WTC11 (cell line): Measurements from ENCODE around the gene RBM8A. TPM values are rescaled to one million over a fixed set of nuclear protein-coding genes. Genes with fewer than 3 reads are reported as not detected.
A peak's percentile ranks its signal among the peaks of the same experiment; 100 is the strongest.

ENCODE experiments used
- ATAC-seq: fragments of 200-7000 bp; cut with Tn5 transposase; 2 replicates; pipeline ENCODE4 v1.10.0; 2021; ENCODE audit warnings: mild to moderate bottlenecking, moderate library complexity
- CTCF ChIA-PET: fragments of 300-600 bp; sonication (Branson Sonifier 250); formaldehyde crosslinking; loops from one replicate; lab custom pipeline; 2021; ENCODE audit warnings: antibody characterized with exemption; lab: Charles Lee
- POLR2A ChIA-PET: fragments of 350-600 bp; sonication (Branson Sonifier 250); formaldehyde crosslinking; loops from one replicate; lab custom pipeline; 2021; ENCODE audit warnings: antibody characterized with exemption; lab: Charles Lee
- DNase-seq: peaks from one replicate; pipeline ENCODE4 v3.0.0; 2021; ENCODE audit warnings: low spot score
- H3K27ac Mint-ChIP-seq: 2 replicates; pipeline ENCODE4 v1.8.0; 2021; ENCODE audit warnings: mixed read lengths
- H3K27me3 Mint-ChIP-seq: 2 replicates; pipeline ENCODE4 v1.8.0; 2021; ENCODE audit warnings: low read depth, mild to moderate bottlenecking, moderate library complexity, mixed read lengths
- H3K36me3 Mint-ChIP-seq: 2 replicates; pipeline ENCODE4 v1.8.0; 2021; ENCODE audit warnings: mixed read lengths
- H3K4me1 Mint-ChIP-seq: 2 replicates; pipeline ENCODE4 v1.8.0; 2022; ENCODE audit warnings: mixed read lengths
- H3K4me3 Mint-ChIP-seq: 2 replicates; pipeline ENCODE4 v1.8.0; 2021; ENCODE audit warnings: mild to moderate bottlenecking, moderate library complexity, mixed read lengths
- H3K9me3 Mint-ChIP-seq: 2 replicates; pipeline ENCODE4 v1.8.0; 2021; ENCODE audit warnings: mixed read lengths
- ATF2 ChIP-seq: sonication (generic); formaldehyde crosslinking; IDR thresholded peaks from 2 replicates; pipeline ENCODE4 v1.8.1; 2022; ENCODE audit warnings: low read depth, missing genetic modification reagents, borderline replicate concordance
- CBFB ChIP-seq: sonication (generic); formaldehyde crosslinking; IDR thresholded peaks from 2 replicates; pipeline ENCODE4 v1.8.1; 2022; ENCODE audit warnings: mild to moderate bottlenecking, low read depth, missing genetic modification reagents
- CREB1 ChIP-seq: sonication (generic); formaldehyde crosslinking; IDR thresholded peaks from 2 replicates; pipeline ENCODE4 v1.8.0; 2023; ENCODE audit warnings: mild to moderate bottlenecking, missing genetic modification reagents
- E2F4 ChIP-seq: sonication (generic); formaldehyde crosslinking; IDR thresholded peaks from 2 replicates; pipeline ENCODE4 v1.8.1; 2022; ENCODE audit warnings: low read depth, mild to moderate bottlenecking, moderate library complexity, missing genetic modification reagents, borderline replicate concordance
- ESRRA ChIP-seq: sonication (generic); formaldehyde crosslinking; IDR thresholded peaks from 2 replicates; pipeline ENCODE4 v1.8.1; 2022; ENCODE audit warnings: mild to moderate bottlenecking, missing genetic modification reagents, borderline replicate concordance
- FOXP4 ChIP-seq: sonication (generic); formaldehyde crosslinking; IDR thresholded peaks from 2 replicates; pipeline ENCODE4 v1.8.0; 2022; ENCODE audit warnings: mild to moderate bottlenecking, missing genetic modification reagents
- HMGXB4 ChIP-seq: sonication (generic); formaldehyde crosslinking; IDR thresholded peaks from 2 replicates; pipeline ENCODE4 v1.8.1; 2023; ENCODE audit warnings: mild to moderate bottlenecking, moderate library complexity, missing genetic modification reagents
- IRF1 ChIP-seq: sonication (generic); formaldehyde crosslinking; IDR thresholded peaks from 2 replicates; pipeline ENCODE4 v1.8.0; 2023; ENCODE audit warnings: missing genetic modification reagents
- JAZF1 ChIP-seq: fragments of 250-450 bp; sonication (Bioruptor Pico); IDR thresholded peaks from 2 replicates; pipeline ENCODE4 v1.9.0; 2021; ENCODE audit warnings: moderate library complexity, mild to moderate bottlenecking, inconsistent platforms
- MAX ChIP-seq: sonication (generic); formaldehyde crosslinking; IDR thresholded peaks from 2 replicates; pipeline ENCODE4 v1.8.0; 2022; ENCODE audit warnings: mild to moderate bottlenecking, missing genetic modification reagents
- MYBL2 ChIP-seq: sonication (generic); formaldehyde crosslinking; IDR thresholded peaks from 2 replicates; pipeline ENCODE4 v1.8.1; 2023; ENCODE audit warnings: mild to moderate bottlenecking, moderate library complexity, missing genetic modification reagents
- NFE2L1 ChIP-seq: sonication (generic); formaldehyde crosslinking; IDR thresholded peaks from 2 replicates; pipeline ENCODE4 v1.8.1; 2023; ENCODE audit warnings: missing genetic modification reagents
- NR2C2 ChIP-seq: sonication (generic); formaldehyde crosslinking; IDR thresholded peaks from 2 replicates; pipeline ENCODE4 v1.8.0; 2022; ENCODE audit warnings: mild to moderate bottlenecking, missing genetic modification reagents
- NR3C1 ChIP-seq: sonication (generic); formaldehyde crosslinking; conservative IDR thresholded peaks from 2 replicates; pipeline ENCODE4 v1.8.1; 2023; ENCODE audit warnings: low read depth, mild to moderate bottlenecking, missing genetic modification reagents
- PRRX2 ChIP-seq: fragments of 250-450 bp; sonication (Bioruptor Pico); IDR thresholded peaks from 2 replicates; pipeline ENCODE4 v1.8.0; 2021; ENCODE audit warnings: mild to moderate bottlenecking
- ZNF121 ChIP-seq: sonication (generic); formaldehyde crosslinking; IDR thresholded peaks from 2 replicates; pipeline ENCODE4 v1.8.0; 2023; ENCODE audit warnings: missing genetic modification reagents
- ZNF138 ChIP-seq: sonication (generic); formaldehyde crosslinking; conservative IDR thresholded peaks from 2 replicates; pipeline ENCODE4 v1.8.1; 2022; ENCODE audit warnings: mild to moderate bottlenecking, moderate library complexity, missing genetic modification reagents
- ZNF396 ChIP-seq: fragments of 250-450 bp; sonication (Bioruptor Pico); IDR thresholded peaks from 2 replicates; pipeline ENCODE4 v1.8.0; 2021; ENCODE audit warnings: mild to moderate bottlenecking, moderate library complexity, borderline replicate concordance
- ZNF425 ChIP-seq: fragments of 250-450 bp; sonication (Bioruptor Pico); conservative IDR thresholded peaks from 2 replicates; pipeline ENCODE4 v1.9.0; 2021; ENCODE audit warnings: mild to moderate bottlenecking
- ZNF532 ChIP-seq: fragments of 250-450 bp; sonication (Bioruptor Pico); IDR thresholded peaks from 2 replicates; pipeline ENCODE4 v1.9.0; 2021; ENCODE audit warnings: mild to moderate bottlenecking, borderline replicate concordance
- total RNA-seq: library from RNA; stranded (reverse); gene quantifications from 3 replicates; pipeline ENCODE4 v1.2.3, GENCODE V29; 2021

RBM8A gene
- total RNA-seq, 1 experiment from 2014 or later: 199 TPM

GRCh38 chr1:145961425-145962156 lies 34.3 kb upstream of the RBM8A start:
- POLR2A ChIA-PET: no interaction called here
- peaks cover 83% of the 10 kb centered on the region for H3K27me3 Mint-ChIP-seq
- no peak for ATAC-seq

More at GRCh38 chr1:145961425-145962156, 34.3 kb upstream of the RBM8A start:
- Mint-ChIP-seq H3K36me3 (no peaks in the 10 kb centered on the region), H3K9me3 (no peaks in the 10 kb centered on the region), H3K4me3 (peak overlapping the region; percentile 96), H3K27ac (no peak overlapping the region), H3K4me1 (peaks cover 51% of the 10 kb centered on the region)
- DNase-seq: peak; percentile 43
- no peak for TF ChIP-seq MYBL2 (CRISPR knock-in tag)
- peak; percentile 63; the same call in 1 of the 2 replicates for TF ChIP-seq NFE2L1 (CRISPR knock-in tag)
- no peak for TF ChIP-seq JAZF1 (CRISPR knock-in tag)
- TF ChIP-seq FOXP4: 0 out of 2 replicates have a peak, but pooled peaks have one; percentile 17
- TF ChIP-seq MAX (CRISPR knock-in tag): peak; percentile 69; the same call in 1 of the 2 replicates
- TF ChIP-seq NR2C2 (CRISPR knock-in tag): no peak
- TF ChIP-seq PRRX2: no peak
- no peak for TF ChIP-seq ZNF138 (CRISPR knock-in tag)
- TF ChIP-seq CBFB (CRISPR knock-in tag): no peak
- no peak for TF ChIP-seq ZNF532 (CRISPR knock-in tag)
- no peak for TF ChIP-seq E2F4 (CRISPR knock-in tag)
- no peak for TF ChIP-seq CREB1 (CRISPR knock-in tag)
- no peak for TF ChIP-seq ESRRA (CRISPR knock-in tag)
- 0 out of 2 replicates have a peak, but pooled peaks have one; percentile 47 for TF ChIP-seq ZNF121
- TF ChIP-seq HMGXB4 (CRISPR knock-in tag): 0 out of 2 replicates have a peak, but pooled peaks have one; percentile 43
- TF ChIP-seq IRF1 (CRISPR knock-in tag): 0 out of 2 replicates have a peak, but pooled peaks have one; percentile 50
- no peak for TF ChIP-seq ZNF425
- TF ChIP-seq NR3C1 (CRISPR knock-in tag): no peak
- TF ChIP-seq ZNF396 (CRISPR knock-in tag): no peak
- TF ChIP-seq ATF2 (CRISPR knock-in tag): no peak
- CTCF ChIA-PET: interaction anchor here (1.0 kb wide), 1 partner anchor 69 kb away, joined by 3 read pairs; no protein-coding TSS in a partner anchor
